Posterior vena cava (tissue), 2 donors: ENCODE measurements around the gene RAB4B. TPM values are rescaled to one million over a fixed set of nuclear protein-coding genes. Genes with fewer than 3 reads are reported as not detected.
"Not testable (repeated sequence)": the region's sequence is repeated elsewhere in the genome, so short reads cannot be mapped to it uniquely, and the experiment has no call there.

Experiments used
- DNase-seq: peaks from one replicate; pipeline ENCODE4 v3.0.0-alpha.2; 2020; ENCODE audit warnings: low spot score
- intact Hi-C, 2 donors: fragments of 100-400 bp; cut with DNase I; formaldehyde crosslinking; loops; one replicate each; pipeline versions ENCODE4 v1.14.1 to v1.14.2; 2022 to 2023
- total RNA-seq, 2 donors: library from RNA; stranded (reverse); fragmentation: NEBNext Ultra II Directional; extraction: Animal tissue kit (Norgen Biotek cat#: 25700); gene quantifications; one replicate each; pipeline ENCODE4 v1.2.1, GENCODE V29; 2021
- donor health status: DM: yes; HTN: yes; CAD: no.
- donor health status: DM: yes; HTN: yes; CAD: no.

RAB4B gene
- total RNA-seq, 2 donors from 2014 or later = 20.5 to 24.5 TPM

- DNase-seq = no peak
These were observed 49.6 kb downstream of the RAB4B start for GRCh38 chr19:40827386-40828247.

GRCh38 chr19:40829205-40829604 is 51.2 kb downstream of the RAB4B start:
- no peak for DNase-seq
- intact Hi-C loops = no loop called here

More at GRCh38 chr19:40827386-40828247, 49.6 kb downstream of the RAB4B start:
- intact Hi-C loops = no loop called here

- intact Hi-C loops, DNase-seq: not testable (repeated sequence)
These were observed 52.7 kb downstream of the RAB4B start for GRCh38 chr19:40830741-40831140.

- intact Hi-C loops = no loop called here
- DNase-seq = no peak
These were observed 53.7 kb downstream of the RAB4B start for GRCh38 chr19:40831502-40832430.

- DNase-seq, intact Hi-C loops: not testable (repeated sequence)
These were observed 54.4 kb downstream of the RAB4B start for GRCh38 chr19:40832431-40832790.

- DNase-seq, intact Hi-C loops: not testable (repeated sequence)
These were observed 55.9 kb downstream of the RAB4B start for GRCh38 chr19:40833728-40834533.

GRCh38 chr19:40836754-40837429 is 58.8 kb downstream of the RAB4B start:
- DNase-seq = no peak
- intact Hi-C loops = no loop called here

- DNase-seq, intact Hi-C loops: not testable (repeated sequence)
These were observed 60.4 kb downstream of the RAB4B start for GRCh38 chr19:40838477-40838876.

- intact Hi-C loops, DNase-seq: not testable (repeated sequence)
These were observed 64.0 kb downstream of the RAB4B start for GRCh38 chr19:40842012-40842411.

- intact Hi-C loops, DNase-seq: not testable (repeated sequence)
These were observed 65.1 kb downstream of the RAB4B start for GRCh38 chr19:40842997-40843652.

GRCh38 chr19:40843653-40844052 is 65.6 kb downstream of the RAB4B start:
- intact Hi-C loops, DNase-seq: not testable (repeated sequence)

Other genes with a start within 250 kb of the RAB4B start
- gene SHKBP1, start 201.4 kb upstream of the RAB4B start, total RNA-seq = 10 to 100 TPM; 43.8 to 45.3 TPM
- gene LTBP4, start 176.9 kb upstream of the RAB4B start, total RNA-seq = 100 to 1,000 TPM; 200 to 265 TPM
- gene NUMBL, start 87.6 kb upstream of the RAB4B start, total RNA-seq = 10 to 100 TPM; 54.0 to 62.6 TPM
- gene COQ8B, start 61.4 kb upstream of the RAB4B start, total RNA-seq = 10 to 100 TPM; 21.5 to 29.9 TPM
- 10 to 100 TPM; 18.9 to 19.4 TPM for gene ITPKC, start 61.1 kb upstream of the RAB4B start, total RNA-seq
- 1 to 10 TPM; 3.0 to 5.5 TPM for gene ACTMAP, start 27.8 kb upstream of the RAB4B start, total RNA-seq
- gene SNRPA, start 27.0 kb upstream of the RAB4B start, total RNA-seq = 10 to 100 TPM; 37.1 to 46.1 TPM
- gene MIA, start 2.7 kb upstream of the RAB4B start, total RNA-seq = 1 to 10 TPM in 1 of 2 donors, not detected in 1; 1.6 TPM
- gene EGLN2, start 20.9 kb downstream of the RAB4B start, total RNA-seq = 10 to 100 TPM; 76.3 to 89.0 TPM
- gene CYP2A6, start 72.2 kb downstream of the RAB4B start, total RNA-seq = not detected
- gene CYP2A7, start 104.0 kb downstream of the RAB4B start, total RNA-seq = not detected
- not detected for gene CYP2B6, start 213.0 kb downstream of the RAB4B start, total RNA-seq